Body of pancreas (tissue), 4 donors: ENCODE results near the gene EFNA3. TPM values are rescaled to one million over a fixed set of nuclear protein-coding genes. Genes with fewer than 3 reads are reported as not detected.

Experiments used
- ATAC-seq: fragments of 150-250 bp; one replicate; pipeline ENCODE4 v1.9.1; 2016
- DNase-seq, 4 donors: peaks; one replicate each; pipeline ENCODE4 v3.0.0-alpha.2; 2019
- H3K27ac ChIP-seq, 4 donors: fragments of 200-600 bp; sonication (generic); 1 replicate in 3 of 4; 2 replicates in 1 of 4; pipeline versions ENCODE4 v1.5.1 to v1.6.1; 2016 to 2019; ENCODE audit warnings: mild to moderate bottlenecking in 1 of 4, mixed read lengths in 1 of 4, moderate library complexity in 1 of 4
- H3K27me3 ChIP-seq, 2 donors: fragments of 200-600 bp; sonication (generic); one replicate each; pipeline ENCODE4 v1.6.0; 2016; ENCODE audit warnings: mild to moderate bottlenecking in 1 of 2
- H3K36me3 ChIP-seq, 2 donors: fragments of 200-600 bp; sonication (generic); replicated peaks in 1 of 2; 2 replicates each; pipeline ENCODE4 v1.5.1; 2016; ENCODE audit warnings: low read depth in 2 of 2; ENCODE audit not compliant: insufficient read depth in 1 of 2
- H3K4me1 ChIP-seq: fragments of 200-600 bp; sonication (generic); one replicate; pipeline ENCODE4 v1.6.0; 2016
- H3K4me3 ChIP-seq, 2 donors: fragments of 200-600 bp; sonication (generic); 1 replicate in 1 of 2; 2 replicates in 1 of 2; pipeline ENCODE4 v1.5.1; 2016 to 2019
- H3K9me3 ChIP-seq, 3 donors: fragments of 200-600 bp; sonication (generic); 1 replicate in 2 of 3; 2 replicates in 1 of 3; pipeline ENCODE4 v1.5.1; 2016
- CTCF ChIP-seq, 7 experiments: fragments of 450-650 bp in 4 of 7; fragments of 200-600 bp in 3 of 7; sonication (generic) in 3 of 7; IDR thresholded peaks; one replicate each; pipeline ENCODE4 v1.5.1; 2016 to 2019; ENCODE audit warnings: antibody characterized with exemption in 7 of 7
- POLR2A ChIP-seq, 3 donors: fragments of 450-650 bp; IDR thresholded peaks; one replicate each; pipeline ENCODE4 v1.6.1; 2016; ENCODE audit warnings: antibody characterized with exemption in 3 of 3, mild to moderate bottlenecking in 2 of 3
- WGBS, 2 donors: methylation state at CpG; one replicate each; pipeline ENCODE4 v1.1.5; 2017; 5-methylcytosine and 5-hydroxymethylcytosine counted together
- intact Hi-C: fragments of 100-400 bp; cut with DNase I; formaldehyde crosslinking; loops from one replicate; pipeline ENCODE4 v1.15.1; 2023
- total RNA-seq, 2 donors: library from RNA; depleted of rRNA; stranded (reverse); fragments of >200 nt; gene quantifications; one replicate each; pipeline ENCODE4 v1.1.0, GENCODE V29; 2016

Gene EFNA3
- total RNA-seq, 2 donors from 2014 or later, result 1.8 TPM; not detected in 1

GRCh38 chr1:155040358-155041093 is 38.1 kb upstream of the EFNA3 start:
- Histone ChIP-seq H3K4me1 (peaks cover 6% of the 10 kb centered on the region), H3K4me3 (no peak overlapping the region), H3K27ac (no peak overlapping the region), H3K9me3 (no peaks in the 10 kb centered on the region), H3K36me3 (no peaks in the 10 kb centered on the region), H3K27me3 (no peaks in the 10 kb centered on the region)
- ATAC-seq (no peak), DNase-seq (no peak)
- intact Hi-C loops, result no loop called here
- 79 to 88% methylated on average over 12 to 14 of the region's 14 CpGs for WGBS, 2 donors
- TF ChIP-seq CTCF (IDR thresholded peaks at IDR 0.05), result no peak
- TF ChIP-seq POLR2A (IDR thresholded peaks at IDR 0.05), result no peak

- no peak overlapping the region for H3K27ac ChIP-seq
- ATAC-seq, result no peak
- no peak overlapping the region for H3K4me3 ChIP-seq
- H3K27me3 ChIP-seq, result no peaks in the 10 kb centered on the region
- intact Hi-C loops, result no loop called here
- no peak for DNase-seq
- no peaks in the 10 kb centered on the region for H3K36me3 ChIP-seq
- WGBS, 2 donors, result 68 to 69% methylated on average over 5 of the region's 5 CpGs
- H3K9me3 ChIP-seq, result no peaks in the 10 kb centered on the region
- no peak for TF ChIP-seq CTCF (IDR thresholded peaks at IDR 0.05)
- TF ChIP-seq POLR2A (IDR thresholded peaks at IDR 0.05), result no peak
- H3K4me1 ChIP-seq, result peaks cover 6% of the 10 kb centered on the region
These were observed 35.8 kb upstream of the EFNA3 start for GRCh38 chr1:155042789-155043188.

GRCh38 chr1:155043301-155043702 is 35.3 kb upstream of the EFNA3 start:
- Histone ChIP-seq H3K4me3 (no peak overlapping the region), H3K27ac (no peak overlapping the region), H3K27me3 (no peaks in the 10 kb centered on the region), H3K9me3 (no peaks in the 10 kb centered on the region), H3K36me3 (no peaks in the 10 kb centered on the region), H3K4me1 (peaks cover 6% of the 10 kb centered on the region)
- peak in 1 of 4 donors; percentile 24 for DNase-seq
- WGBS, 2 donors, result 54 to 72% methylated on average over 6 to 12 of the region's 12 CpGs
- TF ChIP-seq POLR2A (IDR thresholded peaks at IDR 0.05) (no peak), CTCF (IDR thresholded peaks at IDR 0.05) (no peak)
- intact Hi-C loops, result no loop called here
- no peak for ATAC-seq

- DNase-seq (no peak), ATAC-seq (no peak)
- H3K36me3 ChIP-seq, result no peaks in the 10 kb centered on the region
- intact Hi-C loops, result no loop called here
- 53 to 60% methylated on average over 3 of the region's 3 CpGs for WGBS, 2 donors
- H3K4me3 ChIP-seq, result no peak overlapping the region
- H3K27me3 ChIP-seq, result no peaks in the 10 kb centered on the region
- H3K4me1 ChIP-seq, result peaks cover 6% of the 10 kb centered on the region
- no peaks in the 10 kb centered on the region for H3K9me3 ChIP-seq
- no peak overlapping the region for H3K27ac ChIP-seq
- TF ChIP-seq POLR2A (IDR thresholded peaks at IDR 0.05) (no peak), CTCF (IDR thresholded peaks at IDR 0.05) (no peak)
These were observed 34.8 kb upstream of the EFNA3 start for GRCh38 chr1:155043793-155044192.

- H3K9me3 ChIP-seq, result no peaks in the 10 kb centered on the region
- H3K27ac ChIP-seq, result peak overlapping the region; percentile 49 to 77 (median 70)
- DNase-seq (no peak), ATAC-seq (no peak)
- peaks cover 6% of the 10 kb centered on the region for H3K4me1 ChIP-seq
- H3K27me3 ChIP-seq, result no peaks in the 10 kb centered on the region
- no peaks in the 10 kb centered on the region for H3K36me3 ChIP-seq
- 80 to 85% methylated on average over 6 of the region's 6 CpGs for whole genome bisulfite sequencing, 2 donors
- H3K4me3 ChIP-seq, result no peak overlapping the region
- intact Hi-C loops, result no loop called here
- TF ChIP-seq POLR2A (IDR thresholded peaks at IDR 0.05) (no peak), CTCF (IDR thresholded peaks at IDR 0.05) (no peak)
These were observed 34.3 kb upstream of the EFNA3 start for GRCh38 chr1:155044365-155044764.
